SK-N-SH (cell line): Measurements from ENCODE around the gene UBAP1L. TPM values are rescaled to one million over a fixed set of nuclear protein-coding genes. Genes with fewer than 3 reads are reported as not detected.

Source experiments
- CTCF ChIA-PET: fragments of 300-600, 350-600 bp; formaldehyde crosslinking; extraction: SDS; loops from one replicate; lab custom pipeline; 2021; lab: Yijun Ruan, JAX
- POLR2A ChIA-PET: fragments of 350-600 bp; sonication (Branson Sonifier 250); formaldehyde crosslinking; extraction: SDS; loops from one replicate; lab custom pipeline; 2020; ENCODE audit warnings: antibody characterized with exemption, inconsistent platforms; lab: Yijun Ruan, JAX
- DNase-seq: peaks from one replicate; pipeline ENCODE4 v3.0.0; 2012
- H2AFZ ChIP-seq: fragments of 200-600 bp; sonication (generic); 2 replicates; pipeline ENCODE4 v1.8.1; 2016; ENCODE audit warnings: antibody characterized with exemption, mild to moderate bottlenecking, low read depth
- H3F3A ChIP-seq: fragments of 200-600 bp; sonication (generic); replicated peaks from 2 replicates; pipeline ENCODE3; 2016; ENCODE audit warnings: antibody characterized with exemption, mild to moderate bottlenecking; ENCODE audit not compliant: insufficient read depth
- H3K27ac ChIP-seq, 2 experiments: fragments of 200-500 bp in 1 of 2; fragments of 200-600 bp in 1 of 2; sonication (Bioruptor generic) in 1 of 2; sonication (generic), shearing (Covaris generic) in 1 of 2; 2 replicates each; pipeline versions ENCODE4 v1.5.1 to v1.6.1; 2014 to 2016; ENCODE audit warnings: low read depth in 2 of 2, inconsistent platforms in 1 of 2, low read length in 1 of 2, mild to moderate bottlenecking in 1 of 2, mixed read lengths in 1 of 2
- H3K27me3 ChIP-seq: fragments of 200-600 bp; sonication (generic), shearing (Covaris generic); 2 replicates; pipeline ENCODE4 v1.6.1; 2016; ENCODE audit warnings: mixed run types; ENCODE audit not compliant: insufficient read depth
- H3K36me3 ChIP-seq, 2 experiments: fragments of 200-500 bp in 1 of 2; fragments of 200-600 bp in 1 of 2; sonication (Bioruptor generic) in 1 of 2; sonication (generic) in 1 of 2; replicated peaks in 1 of 2; 2 replicates each; pipeline versions ENCODE3 to v1.5.1; 2014 to 2016; ENCODE audit warnings: low read length in 1 of 2, mild to moderate bottlenecking in 1 of 2; ENCODE audit not compliant: insufficient read depth in 2 of 2, control insufficient read depth in 1 of 2
- H3K4me1 ChIP-seq, 2 experiments: fragments of 200-500 bp in 1 of 2; fragments of 200-600 bp in 1 of 2; sonication (Bioruptor generic) in 1 of 2; sonication (generic), shearing (Covaris generic) in 1 of 2; 2 replicates each; pipeline versions ENCODE4 v1.5.1 to v1.6.1; 2014 to 2016; ENCODE audit warnings: low read depth in 1 of 2, low read length in 1 of 2, mixed run types in 1 of 2; ENCODE audit not compliant: insufficient read depth in 2 of 2, control insufficient read depth in 1 of 2
- H3K4me2 ChIP-seq: fragments of 200-600 bp; sonication (generic), shearing (Covaris generic); 2 replicates; pipeline ENCODE4 v1.6.1; 2017; ENCODE audit warnings: mixed run types
- H3K4me3 ChIP-seq, 2 experiments: fragments of 200-500 bp in 1 of 2; fragments of 200-600 bp in 1 of 2; sonication (Bioruptor generic) in 1 of 2; sonication (generic), shearing (Covaris generic) in 1 of 2; 2 replicates each; pipeline versions ENCODE4 v1.5.1 to v1.8.1; 2014 to 2016; ENCODE audit warnings: low read depth in 2 of 2, inconsistent platforms in 1 of 2, low read length in 1 of 2, mild to moderate bottlenecking in 1 of 2, mixed read lengths in 1 of 2, moderate library complexity in 1 of 2
- H3K79me2 ChIP-seq: fragments of 200-600 bp; sonication (generic); 2 replicates; pipeline ENCODE4 v1.8.1; 2017; ENCODE audit warnings: mild to moderate bottlenecking; ENCODE audit not compliant: insufficient read depth
- H3K9ac ChIP-seq: fragments of 200-600 bp; sonication (generic); 2 replicates; pipeline ENCODE4 v1.6.1; 2017; ENCODE audit warnings: mixed run types
- H3K9me2 ChIP-seq: fragments of 200-600 bp; sonication (generic); 2 replicates; pipeline ENCODE4 v1.6.1; 2017; ENCODE audit warnings: mixed run types
- H3K9me3 ChIP-seq: fragments of 200-600 bp; sonication (generic); 2 replicates; pipeline ENCODE4 v1.6.1; 2017; ENCODE audit warnings: mixed run types, mild to moderate bottlenecking, moderate library complexity
- H4K20me1 ChIP-seq: fragments of 200-600 bp; sonication (generic); 2 replicates; pipeline ENCODE4 v1.6.1; 2017; ENCODE audit warnings: mild to moderate bottlenecking, mixed run types; ENCODE audit not compliant: insufficient read depth
- CHD2 ChIP-seq: fragments of 150-350 bp; IDR thresholded peaks from 2 replicates; pipeline ENCODE4 v1.6.1; 2018; ENCODE audit warnings: low read length; ENCODE audit not compliant: partially characterized antibody
- ELF1 ChIP-seq: IDR thresholded peaks from 2 replicates; pipeline ENCODE4 v1.4.0; 2012
- FOXJ3 ChIP-seq: sonication (generic); formaldehyde crosslinking; IDR thresholded peaks from 2 replicates; pipeline ENCODE4 v1.5.1; 2020; ENCODE audit warnings: mild to moderate bottlenecking, missing genetic modification reagents
- FOXM1 ChIP-seq: IDR thresholded peaks from 2 replicates; pipeline ENCODE4 v1.4.0; 2012; ENCODE audit warnings: low read depth, mild to moderate bottlenecking
- GABPA ChIP-seq: IDR thresholded peaks from 2 replicates; pipeline ENCODE4 v1.4.0; 2012; ENCODE audit warnings: low read depth, mild to moderate bottlenecking
- JUND ChIP-seq: IDR thresholded peaks from 2 replicates; pipeline ENCODE4 v1.4.0; 2012
- MEF2A ChIP-seq: IDR thresholded peaks from 2 replicates; pipeline ENCODE4 v1.4.0; 2012; ENCODE audit warnings: low read depth, borderline replicate concordance
- MXI1 ChIP-seq: IDR thresholded peaks from 2 replicates; pipeline ENCODE4 v1.6.1; 2012; ENCODE audit warnings: mild to moderate bottlenecking, low read depth, low read length, improper control_type of control experiment
- NFIC ChIP-seq: IDR thresholded peaks from 2 replicates; pipeline ENCODE4 v1.4.0; 2012; ENCODE audit warnings: borderline replicate concordance
- POLR2AphosphoS5 ChIP-seq: IDR thresholded peaks from 2 replicates; pipeline ENCODE4 v1.6.1; 2012; ENCODE audit warnings: low read depth, low read length
- RCOR1 ChIP-seq: fragments of 150-350 bp; IDR thresholded peaks from 2 replicates; pipeline ENCODE4 v1.6.1; 2017; ENCODE audit warnings: antibody characterized with exemption, low read length
- SIN3A ChIP-seq: IDR thresholded peaks from 2 replicates; pipeline ENCODE4 v1.6.1; 2012; ENCODE audit warnings: low read depth, mild to moderate bottlenecking, low read length, moderate library complexity, borderline replicate concordance
- SMC3 ChIP-seq: IDR thresholded peaks from 2 replicates; pipeline ENCODE4 v1.6.1; 2012; ENCODE audit warnings: low read depth, low read length, improper control_type of control experiment
- TCF12 ChIP-seq: IDR thresholded peaks from 2 replicates; pipeline ENCODE4 v1.4.0; 2012
- YY1 ChIP-seq: IDR thresholded peaks from 2 replicates; pipeline ENCODE4 v1.4.0; 2012; ENCODE audit warnings: low read depth, mild to moderate bottlenecking
- WGBS: methylation state at CpG from one replicate; pipeline ENCODE4 v1.1.6; 2017; ENCODE audit warnings: low lambda C conversion rate; 5-methylcytosine and 5-hydroxymethylcytosine counted together
- polyA plus RNA-seq, 3 experiments: library from polyadenylated mRNA; depleted of rRNA; stranded (reverse); fragments of >200 nt; gene quantifications; 2 replicates each; pipeline ENCODE4 v1.2.3, GENCODE V29; 2012
- TF ChIP-seq, protein P1 (sequence below): fragments of 150-350 bp; IDR thresholded peaks from 2 replicates; pipeline ENCODE4 v1.6.1; 2017; ENCODE audit warnings: antibody characterized with exemption, low read length, low read depth, borderline replicate concordance
- TF ChIP-seq, protein P2 (sequence below): IDR thresholded peaks from 2 replicates; pipeline ENCODE4; 2012
- TF ChIP-seq, protein P3 (sequence below): IDR thresholded peaks from 2 replicates; pipeline ENCODE4 v1.4.0; 2012; ENCODE audit warnings: low read depth, borderline replicate concordance
- TF ChIP-seq, protein P4 (sequence below): IDR thresholded peaks from 2 replicates; pipeline ENCODE4 v1.4.0; 2012; ENCODE audit warnings: low read depth, borderline replicate concordance
- TF ChIP-seq, protein P5 (sequence below): fragments of 200-600 bp; sonication (generic); IDR thresholded peaks from 2 replicates; pipeline ENCODE4 v1.6.1; 2017; ENCODE audit warnings: antibody characterized with exemption, mild to moderate bottlenecking, moderate library complexity

UBAP1L gene
- polyA plus RNA-seq, 1 of the 3 experiments (the other 2 are of a cell fraction), result 1.8 TPM

DNA sequence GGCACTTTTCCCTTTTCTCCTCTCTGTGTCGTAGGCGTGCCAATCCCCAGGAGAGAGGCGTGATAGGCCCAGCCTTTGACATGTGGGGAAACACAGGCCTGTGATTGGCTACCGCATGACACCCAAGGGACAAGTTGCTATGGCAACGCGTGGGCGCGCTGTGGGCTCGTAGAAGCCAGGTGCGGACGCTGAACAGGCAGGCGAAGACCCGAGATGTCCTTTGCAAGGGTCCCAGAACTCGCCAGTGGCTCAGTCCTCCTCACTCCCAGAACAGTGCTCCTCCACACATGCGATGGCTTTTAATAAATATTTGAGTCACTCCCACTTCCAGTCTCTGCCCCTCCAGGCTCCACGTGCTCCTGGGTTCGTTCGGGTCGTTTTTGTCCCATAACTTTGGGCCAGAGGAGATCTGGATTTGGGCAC lies 65.6 kb downstream of the UBAP1L start (continued):
- TF ChIP-seq RCOR1 (no peak), ELF1 (no peak), FOXM1 (no peak), GABPA (no peak), FOXJ3 (CRISPR knock-in tag) (no peak), YY1 (no peak)
- TF ChIP-seq, protein P1, sequence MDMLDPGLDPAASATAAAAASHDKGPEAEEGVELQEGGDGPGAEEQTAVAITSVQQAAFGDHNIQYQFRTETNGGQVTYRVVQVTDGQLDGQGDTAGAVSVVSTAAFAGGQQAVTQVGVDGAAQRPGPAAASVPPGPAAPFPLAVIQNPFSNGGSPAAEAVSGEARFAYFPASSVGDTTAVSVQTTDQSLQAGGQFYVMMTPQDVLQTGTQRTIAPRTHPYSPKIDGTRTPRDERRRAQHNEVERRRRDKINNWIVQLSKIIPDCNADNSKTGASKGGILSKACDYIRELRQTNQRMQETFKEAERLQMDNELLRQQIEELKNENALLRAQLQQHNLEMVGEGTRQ, result peak; percentile 78
- TF ChIP-seq, protein P2, sequence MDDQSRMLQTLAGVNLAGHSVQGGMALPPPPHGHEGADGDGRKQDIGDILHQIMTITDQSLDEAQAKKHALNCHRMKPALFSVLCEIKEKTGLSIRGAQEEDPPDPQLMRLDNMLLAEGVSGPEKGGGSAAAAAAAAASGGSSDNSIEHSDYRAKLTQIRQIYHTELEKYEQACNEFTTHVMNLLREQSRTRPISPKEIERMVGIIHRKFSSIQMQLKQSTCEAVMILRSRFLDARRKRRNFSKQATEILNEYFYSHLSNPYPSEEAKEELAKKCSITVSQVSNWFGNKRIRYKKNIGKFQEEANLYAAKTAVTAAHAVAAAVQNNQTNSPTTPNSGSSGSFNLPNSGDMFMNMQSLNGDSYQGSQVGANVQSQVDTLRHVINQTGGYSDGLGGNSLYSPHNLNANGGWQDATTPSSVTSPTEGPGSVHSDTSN, result peak; percentile 85

DNA sequence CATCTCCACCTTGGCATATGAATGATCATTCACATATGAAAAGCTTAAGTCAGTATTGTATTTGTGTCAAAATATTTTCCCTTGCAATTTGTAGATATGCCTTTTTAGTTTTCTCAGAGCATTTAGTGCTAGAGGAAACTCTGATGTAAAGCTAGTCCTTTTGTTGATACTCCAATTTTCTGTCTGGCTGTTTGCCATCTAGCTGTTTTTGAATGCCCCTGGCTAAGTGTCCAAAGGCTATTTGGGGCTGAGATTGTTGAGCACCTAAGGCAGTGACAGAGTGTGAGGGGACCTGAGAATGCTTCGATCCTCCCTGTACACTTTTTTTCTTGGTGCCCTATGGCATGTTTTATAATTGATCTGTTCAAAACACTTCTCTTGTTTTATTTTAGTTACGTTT lies 66.8 kb downstream of the UBAP1L start:
- no peak overlapping the region for H3K27ac ChIP-seq
- no peak overlapping the region for H3K9ac ChIP-seq
- TF ChIP-seq MEF2A (no peak), TCF12 (no peak), JUND (no peak), POLR2AphosphoS5 (no peak), FOXJ3 (CRISPR knock-in tag) (no peak), SIN3A (no peak), CHD2 (no peak), SMC3 (no peak), MXI1 (no peak), YY1 (no peak), NFIC (no peak)
- TF ChIP-seq, protein P3, sequence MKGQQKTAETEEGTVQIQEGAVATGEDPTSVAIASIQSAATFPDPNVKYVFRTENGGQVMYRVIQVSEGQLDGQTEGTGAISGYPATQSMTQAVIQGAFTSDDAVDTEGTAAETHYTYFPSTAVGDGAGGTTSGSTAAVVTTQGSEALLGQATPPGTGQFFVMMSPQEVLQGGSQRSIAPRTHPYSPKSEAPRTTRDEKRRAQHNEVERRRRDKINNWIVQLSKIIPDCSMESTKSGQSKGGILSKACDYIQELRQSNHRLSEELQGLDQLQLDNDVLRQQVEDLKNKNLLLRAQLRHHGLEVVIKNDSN, result no peak
- TF ChIP-seq, protein P4, sequence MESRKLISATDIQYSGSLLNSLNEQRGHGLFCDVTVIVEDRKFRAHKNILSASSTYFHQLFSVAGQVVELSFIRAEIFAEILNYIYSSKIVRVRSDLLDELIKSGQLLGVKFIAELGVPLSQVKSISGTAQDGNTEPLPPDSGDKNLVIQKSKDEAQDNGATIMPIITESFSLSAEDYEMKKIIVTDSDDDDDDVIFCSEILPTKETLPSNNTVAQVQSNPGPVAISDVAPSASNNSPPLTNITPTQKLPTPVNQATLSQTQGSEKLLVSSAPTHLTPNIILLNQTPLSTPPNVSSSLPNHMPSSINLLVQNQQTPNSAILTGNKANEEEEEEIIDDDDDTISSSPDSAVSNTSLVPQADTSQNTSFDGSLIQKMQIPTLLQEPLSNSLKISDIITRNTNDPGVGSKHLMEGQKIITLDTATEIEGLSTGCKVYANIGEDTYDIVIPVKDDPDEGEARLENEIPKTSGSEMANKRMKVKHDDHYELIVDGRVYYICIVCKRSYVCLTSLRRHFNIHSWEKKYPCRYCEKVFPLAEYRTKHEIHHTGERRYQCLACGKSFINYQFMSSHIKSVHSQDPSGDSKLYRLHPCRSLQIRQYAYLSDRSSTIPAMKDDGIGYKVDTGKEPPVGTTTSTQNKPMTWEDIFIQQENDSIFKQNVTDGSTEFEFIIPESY, result no peak
- TF ChIP-seq, protein P5, sequence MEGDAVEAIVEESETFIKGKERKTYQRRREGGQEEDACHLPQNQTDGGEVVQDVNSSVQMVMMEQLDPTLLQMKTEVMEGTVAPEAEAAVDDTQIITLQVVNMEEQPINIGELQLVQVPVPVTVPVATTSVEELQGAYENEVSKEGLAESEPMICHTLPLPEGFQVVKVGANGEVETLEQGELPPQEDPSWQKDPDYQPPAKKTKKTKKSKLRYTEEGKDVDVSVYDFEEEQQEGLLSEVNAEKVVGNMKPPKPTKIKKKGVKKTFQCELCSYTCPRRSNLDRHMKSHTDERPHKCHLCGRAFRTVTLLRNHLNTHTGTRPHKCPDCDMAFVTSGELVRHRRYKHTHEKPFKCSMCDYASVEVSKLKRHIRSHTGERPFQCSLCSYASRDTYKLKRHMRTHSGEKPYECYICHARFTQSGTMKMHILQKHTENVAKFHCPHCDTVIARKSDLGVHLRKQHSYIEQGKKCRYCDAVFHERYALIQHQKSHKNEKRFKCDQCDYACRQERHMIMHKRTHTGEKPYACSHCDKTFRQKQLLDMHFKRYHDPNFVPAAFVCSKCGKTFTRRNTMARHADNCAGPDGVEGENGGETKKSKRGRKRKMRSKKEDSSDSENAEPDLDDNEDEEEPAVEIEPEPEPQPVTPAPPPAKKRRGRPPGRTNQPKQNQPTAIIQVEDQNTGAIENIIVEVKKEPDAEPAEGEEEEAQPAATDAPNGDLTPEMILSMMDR, result no peak
- no peaks in the 10 kb centered on the region for H3K27me3 ChIP-seq
- H3K9me2 ChIP-seq, result no peaks in the 10 kb centered on the region
- no peak overlapping the region for H2AFZ ChIP-seq
- WGBS, result 74% methylated on average over 2 of the region's 2 CpGs
- H3K4me2 ChIP-seq, result no peak overlapping the region
- POLR2A ChIA-PET, result no interaction called here
- no peaks in the 10 kb centered on the region for H3K79me2 ChIP-seq
- no peaks in the 10 kb centered on the region for H3K36me3 ChIP-seq
- H3K4me1 ChIP-seq, result peaks cover 0 to 13% of the 10 kb centered on the region in 2 experiments; a peak in 1 of 4 replicates
- H3K4me3 ChIP-seq, result no peak overlapping the region
- no peak for DNase-seq
- H3K9me3 ChIP-seq, result no peaks in the 10 kb centered on the region
- H4K20me1 ChIP-seq, result no peaks in the 10 kb centered on the region
- CTCF ChIA-PET, result interaction anchor here (0.9 to 9.3 kb wide), 4 partner anchors 14 to 53 kb away, joined by 4 to 99 read pairs (median 10); no protein-coding TSS in a partner anchor
- no peaks in the 10 kb centered on the region for H3F3A ChIP-seq
